ENCODE results near the gene MYLK3.

MYLK3 gene

DNA sequence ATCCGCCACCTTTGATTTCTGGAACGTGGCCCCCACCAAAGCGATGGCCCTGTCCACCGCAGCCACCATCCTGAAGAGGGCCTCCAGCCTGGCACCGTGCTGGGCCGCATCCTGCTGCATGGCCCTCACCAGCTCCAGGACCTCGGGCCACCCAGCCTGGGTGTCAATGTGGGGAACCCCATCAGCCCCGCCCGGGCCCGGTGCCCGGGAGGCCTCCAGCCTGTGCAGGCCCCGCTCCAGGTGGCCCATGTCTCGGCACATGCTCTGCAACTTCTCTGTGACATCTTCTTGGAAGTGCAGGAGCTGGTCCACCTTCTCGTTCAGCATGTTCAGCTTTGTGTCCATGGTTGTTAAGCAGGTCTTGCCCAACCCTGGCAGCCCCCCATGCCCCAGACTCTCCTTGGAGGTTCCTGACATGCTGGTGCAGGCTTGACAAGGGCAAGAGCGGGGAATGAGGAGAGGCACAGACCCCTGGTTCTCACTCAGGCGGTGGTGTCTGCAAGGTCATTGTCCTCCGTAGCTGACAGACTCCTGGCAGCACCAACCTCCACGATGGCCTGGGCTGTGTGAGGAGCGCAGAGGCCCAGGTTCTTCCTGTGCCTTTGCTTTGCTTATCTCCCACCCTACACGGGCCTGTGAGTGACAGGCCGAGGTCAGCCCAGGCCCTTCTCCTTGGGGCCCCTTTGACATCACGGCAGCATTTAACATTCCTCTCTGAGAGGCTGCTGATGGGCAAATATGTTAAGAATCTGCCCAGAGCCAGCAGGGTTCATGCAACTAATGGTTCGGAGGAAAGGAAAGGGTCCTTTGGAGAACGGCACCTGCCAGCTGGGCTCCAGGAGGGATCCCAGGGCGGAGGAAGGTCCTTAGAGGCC is at the start of gene MYLK3:
MYLK3 (minus strand) TSS at position 568 of the 875 bp plus-strand sequence; CDS start at position 417, 151 bp downstream.
- TF ChIP-seq, protein P1, sequence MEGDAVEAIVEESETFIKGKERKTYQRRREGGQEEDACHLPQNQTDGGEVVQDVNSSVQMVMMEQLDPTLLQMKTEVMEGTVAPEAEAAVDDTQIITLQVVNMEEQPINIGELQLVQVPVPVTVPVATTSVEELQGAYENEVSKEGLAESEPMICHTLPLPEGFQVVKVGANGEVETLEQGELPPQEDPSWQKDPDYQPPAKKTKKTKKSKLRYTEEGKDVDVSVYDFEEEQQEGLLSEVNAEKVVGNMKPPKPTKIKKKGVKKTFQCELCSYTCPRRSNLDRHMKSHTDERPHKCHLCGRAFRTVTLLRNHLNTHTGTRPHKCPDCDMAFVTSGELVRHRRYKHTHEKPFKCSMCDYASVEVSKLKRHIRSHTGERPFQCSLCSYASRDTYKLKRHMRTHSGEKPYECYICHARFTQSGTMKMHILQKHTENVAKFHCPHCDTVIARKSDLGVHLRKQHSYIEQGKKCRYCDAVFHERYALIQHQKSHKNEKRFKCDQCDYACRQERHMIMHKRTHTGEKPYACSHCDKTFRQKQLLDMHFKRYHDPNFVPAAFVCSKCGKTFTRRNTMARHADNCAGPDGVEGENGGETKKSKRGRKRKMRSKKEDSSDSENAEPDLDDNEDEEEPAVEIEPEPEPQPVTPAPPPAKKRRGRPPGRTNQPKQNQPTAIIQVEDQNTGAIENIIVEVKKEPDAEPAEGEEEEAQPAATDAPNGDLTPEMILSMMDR (IDR thresholded peaks at IDR 0.05): no peak

GRCh38 chr16:46797501-46797900 is 49.4 kb upstream of the MYLK3 start:
- TF ChIP-seq, protein P1 (IDR thresholded peaks at IDR 0.05): no peak

GRCh38 chr16:46796764-46797269 is 48.7 kb upstream of the MYLK3 start:
- TF ChIP-seq, protein P1 (IDR thresholded peaks at IDR 0.05): no peak

GRCh38 chr16:46793841-46794240 is 45.7 kb upstream of the MYLK3 start:
- TF ChIP-seq, protein P1 (IDR thresholded peaks at IDR 0.05): no peak

GRCh38 chr16:46790599-46791270 is 42.6 kb upstream of the MYLK3 start:
- TF ChIP-seq, protein P1 (IDR thresholded peaks at IDR 0.05): no peak

GRCh38 chr16:46789499-46790414 is 41.6 kb upstream of the MYLK3 start:
- TF ChIP-seq, protein P1 (IDR thresholded peaks at IDR 0.05): no peak
